ENCODE results near the gene MYH15. TPM values are rescaled to one million over a fixed set of nuclear protein-coding genes. Genes with fewer than 3 reads are reported as not detected.

MYH15 gene
- polyA plus RNA-seq, 4 donors = 0.27 to 0.48 (median 0.35) TPM; not detected in 1

- FAIRE-seq (no peak), DNase-seq (peak; percentile 33 to 69)
- Histone ChIP-seq H3K36me3 (ENCODE audit: control insufficient read depth in 3 of 3, insufficient read depth in 2 of 3, low read depth in 1 of 3, low read length in 3 of 3) (no peaks in the 10 kb centered on the region), H3K9me3 (ENCODE audit: control insufficient read depth in 2 of 2, insufficient read depth in 1 of 2, low read depth in 1 of 2, low read length in 1 of 2) (peaks cover 0 to 10% of the 10 kb centered on the region in 2 donors), H3K4me3 (ENCODE audit: low read depth in 1 of 3, low read length in 3 of 3) (no peak overlapping the region), H3K4me1 (ENCODE audit: control insufficient read depth in 3 of 3, insufficient read depth in 2 of 3, low read depth in 1 of 3, low read length in 2 of 3) (no peaks in the 10 kb centered on the region), H3K27ac (ENCODE audit: low read depth in 1 of 3, low read length in 2 of 3) (no peak overlapping the region), H3K27me3 (ENCODE audit: control insufficient read depth in 3 of 3, insufficient read depth in 3 of 3, low read length in 3 of 3) (no peaks in the 10 kb centered on the region)
- 8 to 39% (median 18%) methylated on average over 3 of the region's 3 CpGs for WGBS, 3 donors
Measured at GRCh38 chr3:108437439-108437838, 73.0 kb downstream of the MYH15 start.

- Histone ChIP-seq H3K36me3 (ENCODE audit: control insufficient read depth in 3 of 3, insufficient read depth in 2 of 3, low read depth in 1 of 3, low read length in 3 of 3) (no peaks in the 10 kb centered on the region), H3K4me1 (ENCODE audit: control insufficient read depth in 3 of 3, insufficient read depth in 2 of 3, low read depth in 1 of 3, low read length in 2 of 3) (no peaks in the 10 kb centered on the region), H3K27me3 (ENCODE audit: control insufficient read depth in 3 of 3, insufficient read depth in 3 of 3, low read length in 3 of 3) (no peaks in the 10 kb centered on the region), H3K27ac (ENCODE audit: low read depth in 1 of 3, low read length in 2 of 3) (no peak overlapping the region), H3K9me3 (ENCODE audit: control insufficient read depth in 2 of 2, insufficient read depth in 1 of 2, low read depth in 1 of 2, low read length in 1 of 2) (peaks cover 0 to 14% of the 10 kb centered on the region in 2 donors), H3K4me3 (ENCODE audit: low read depth in 1 of 3, low read length in 3 of 3) (no peak overlapping the region)
- no peak for FAIRE-seq
- no peak for DNase-seq
- 47 to 88% (median 86%) methylated on average over 1 of the region's 1 CpG for WGBS, 3 donors
Measured at GRCh38 chr3:108433928-108434327, 76.5 kb downstream of the MYH15 start.

DNA sequence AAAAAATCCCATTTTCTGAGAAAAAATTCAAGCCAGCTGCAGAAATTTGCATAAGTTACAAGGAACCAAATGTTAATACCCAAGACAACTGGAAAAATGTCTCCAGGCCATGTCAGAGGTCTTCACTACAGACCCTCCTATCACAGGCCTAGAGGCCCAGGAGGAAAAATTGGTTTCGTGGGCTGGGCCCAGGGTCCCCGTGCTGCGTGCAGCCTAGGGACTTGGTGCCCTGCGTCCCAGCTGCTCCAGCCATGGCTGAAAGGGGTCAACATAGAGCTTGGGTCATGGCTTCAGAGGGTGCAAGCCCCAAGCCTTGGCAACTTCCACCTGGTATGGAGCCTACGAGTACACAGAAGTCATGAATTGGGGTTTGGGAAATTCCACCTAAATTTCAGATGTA is 78.0 kb downstream of the MYH15 start:
- Histone ChIP-seq H3K27me3 (ENCODE audit: control insufficient read depth in 3 of 3, insufficient read depth in 3 of 3, low read length in 3 of 3) (no peaks in the 10 kb centered on the region), H3K4me3 (ENCODE audit: low read depth in 1 of 3, low read length in 3 of 3) (no peak overlapping the region), H3K9me3 (ENCODE audit: control insufficient read depth in 2 of 2, insufficient read depth in 1 of 2, low read depth in 1 of 2, low read length in 1 of 2) (peaks cover 0 to 14% of the 10 kb centered on the region in 2 donors), H3K27ac (ENCODE audit: low read depth in 1 of 3, low read length in 2 of 3) (no peak overlapping the region), H3K4me1 (ENCODE audit: control insufficient read depth in 3 of 3, insufficient read depth in 2 of 3, low read depth in 1 of 3, low read length in 2 of 3) (no peaks in the 10 kb centered on the region), H3K36me3 (ENCODE audit: control insufficient read depth in 3 of 3, insufficient read depth in 2 of 3, low read depth in 1 of 3, low read length in 3 of 3) (no peaks in the 10 kb centered on the region)
- DNase-seq (no peak), FAIRE-seq (no peak)
- WGBS, 3 donors = 76 to 87% (median 84%) methylated on average over 5 of the region's 5 CpGs

- FAIRE-seq (no peak), DNase-seq (no peak)
- H3K9me3 ChIP-seq (ENCODE audit: control insufficient read depth in 2 of 2, insufficient read depth in 1 of 2, low read depth in 1 of 2, low read length in 1 of 2) = peaks cover 0 to 14% of the 10 kb centered on the region in 2 donors
- H3K4me1 ChIP-seq (ENCODE audit: control insufficient read depth in 3 of 3, insufficient read depth in 2 of 3, low read depth in 1 of 3, low read length in 2 of 3) = peaks cover 0 to 7% (median 2%) of the 10 kb centered on the region in 3 donors
- no peak overlapping the region for H3K27ac ChIP-seq (ENCODE audit: low read depth in 1 of 3, low read length in 2 of 3)
- no peaks in the 10 kb centered on the region for H3K36me3 ChIP-seq (ENCODE audit: control insufficient read depth in 3 of 3, insufficient read depth in 2 of 3, low read depth in 1 of 3, low read length in 3 of 3)
- no peak overlapping the region for H3K4me3 ChIP-seq (ENCODE audit: low read depth in 1 of 3, low read length in 3 of 3)
- 84 to 96% (median 89%) methylated on average over 1 of the region's 1 CpG for WGBS, 3 donors
- H3K27me3 ChIP-seq (ENCODE audit: control insufficient read depth in 3 of 3, insufficient read depth in 3 of 3, low read length in 3 of 3) = no peaks in the 10 kb centered on the region
Measured at GRCh38 chr3:108430540-108430939, 79.9 kb downstream of the MYH15 start.

DNA sequence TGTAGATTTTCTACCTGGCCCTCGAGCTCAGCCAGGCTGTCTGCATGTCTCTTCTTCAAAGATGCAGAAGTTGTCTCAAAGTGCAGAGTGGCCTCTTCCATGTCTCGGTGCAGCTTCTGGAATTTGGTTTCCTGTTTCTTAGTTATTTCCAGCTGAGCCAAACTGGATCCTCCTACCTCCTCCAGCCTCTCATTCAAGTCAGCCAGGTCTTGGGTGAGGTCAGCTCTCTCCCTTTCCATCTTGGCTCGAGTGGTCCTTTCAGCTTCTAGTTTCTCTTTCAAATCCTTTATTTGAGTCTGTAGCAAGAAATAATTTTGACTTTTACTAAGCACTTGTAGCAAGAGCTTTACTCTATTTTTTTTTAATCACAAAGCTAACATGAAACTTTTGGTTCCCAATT is 81.8 kb downstream of the MYH15 start:
- H3K27me3 ChIP-seq (ENCODE audit: control insufficient read depth in 3 of 3, insufficient read depth in 3 of 3, low read length in 3 of 3) = no peaks in the 10 kb centered on the region
- no peak for FAIRE-seq
- 57 to 72% (median 72%) methylated on average over 3 of the region's 3 CpGs for WGBS, 3 donors

DNA sequence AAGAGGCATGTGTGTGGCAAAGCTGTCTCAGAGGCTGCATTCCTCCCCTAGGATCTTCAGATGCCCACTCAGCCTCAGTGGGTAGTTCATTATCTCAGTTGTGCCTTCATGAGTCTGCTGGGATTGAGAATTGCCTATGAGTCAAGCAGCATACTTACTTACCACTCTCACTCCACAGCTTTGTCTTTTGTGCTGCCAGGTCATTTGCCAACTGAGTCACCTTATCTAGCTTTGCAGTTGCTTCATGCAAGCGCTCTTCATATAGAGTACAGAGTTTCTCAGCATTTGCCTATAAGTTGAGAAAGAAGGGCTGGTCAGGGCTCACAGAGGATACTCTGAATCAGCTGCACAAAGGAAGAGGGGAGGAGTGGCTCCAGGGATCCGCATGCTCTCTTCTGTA is 89.5 kb downstream of the MYH15 start:
- no peak overlapping the region for H3K4me3 ChIP-seq (ENCODE audit: low read depth in 1 of 3, low read length in 3 of 3)
- 89 to 98% (median 95%) methylated on average over 2 of the region's 2 CpGs for WGBS, 3 donors
- no peak for FAIRE-seq
- no peak for DNase-seq
- H3K27ac ChIP-seq (ENCODE audit: low read depth in 1 of 3, low read length in 2 of 3) = no peak overlapping the region
- no peaks in the 10 kb centered on the region for H3K4me1 ChIP-seq (ENCODE audit: control insufficient read depth in 3 of 3, insufficient read depth in 2 of 3, low read depth in 1 of 3, low read length in 2 of 3)
- no peaks in the 10 kb centered on the region for H3K36me3 ChIP-seq (ENCODE audit: control insufficient read depth in 3 of 3, insufficient read depth in 2 of 3, low read depth in 1 of 3, low read length in 3 of 3)
- no peaks in the 10 kb centered on the region for H3K9me3 ChIP-seq (ENCODE audit: control insufficient read depth in 2 of 2, insufficient read depth in 1 of 2, low read depth in 1 of 2, low read length in 1 of 2)
- H3K27me3 ChIP-seq (ENCODE audit: control insufficient read depth in 3 of 3, insufficient read depth in 3 of 3, low read length in 3 of 3) = no peaks in the 10 kb centered on the region

More for the DNA sequence above, 81.8 kb downstream of the MYH15 start:
- no peak for DNase-seq
- peaks cover 0 to 7% (median 2%) of the 10 kb centered on the region in 3 donors for H3K4me1 ChIP-seq (ENCODE audit: control insufficient read depth in 3 of 3, insufficient read depth in 2 of 3, low read depth in 1 of 3, low read length in 2 of 3)
- H3K27ac ChIP-seq (ENCODE audit: low read depth in 1 of 3, low read length in 2 of 3) = no peak overlapping the region
- no peak overlapping the region for H3K4me3 ChIP-seq (ENCODE audit: low read depth in 1 of 3, low read length in 3 of 3)
- peaks cover 0 to 14% of the 10 kb centered on the region in 2 donors for H3K9me3 ChIP-seq (ENCODE audit: control insufficient read depth in 2 of 2, insufficient read depth in 1 of 2, low read depth in 1 of 2, low read length in 1 of 2)
- no peaks in the 10 kb centered on the region for H3K36me3 ChIP-seq (ENCODE audit: control insufficient read depth in 3 of 3, insufficient read depth in 2 of 3, low read depth in 1 of 3, low read length in 3 of 3)

GRCh38 chr3:108416111-108416869 is 94.1 kb downstream of the MYH15 start:
- no peak overlapping the region for H3K27ac ChIP-seq (ENCODE audit: low read depth in 1 of 3, low read length in 2 of 3)
- H3K4me3 ChIP-seq (ENCODE audit: low read depth in 1 of 3, low read length in 3 of 3) = no peak overlapping the region
- FAIRE-seq (no peak), DNase-seq (no peak)
- H3K27me3 ChIP-seq (ENCODE audit: control insufficient read depth in 3 of 3, insufficient read depth in 3 of 3, low read length in 3 of 3) = no peaks in the 10 kb centered on the region
- WGBS, 3 donors = 89 to 91% (median 89%) methylated on average over 4 of the region's 4 CpGs
- H3K4me1 ChIP-seq (ENCODE audit: control insufficient read depth in 3 of 3, insufficient read depth in 2 of 3, low read depth in 1 of 3, low read length in 2 of 3) = no peaks in the 10 kb centered on the region
- H3K9me3 ChIP-seq (ENCODE audit: control insufficient read depth in 2 of 2, insufficient read depth in 1 of 2, low read depth in 1 of 2, low read length in 1 of 2) = no peaks in the 10 kb centered on the region
- H3K36me3 ChIP-seq (ENCODE audit: control insufficient read depth in 3 of 3, insufficient read depth in 2 of 3, low read depth in 1 of 3, low read length in 3 of 3) = no peaks in the 10 kb centered on the region

DNA sequence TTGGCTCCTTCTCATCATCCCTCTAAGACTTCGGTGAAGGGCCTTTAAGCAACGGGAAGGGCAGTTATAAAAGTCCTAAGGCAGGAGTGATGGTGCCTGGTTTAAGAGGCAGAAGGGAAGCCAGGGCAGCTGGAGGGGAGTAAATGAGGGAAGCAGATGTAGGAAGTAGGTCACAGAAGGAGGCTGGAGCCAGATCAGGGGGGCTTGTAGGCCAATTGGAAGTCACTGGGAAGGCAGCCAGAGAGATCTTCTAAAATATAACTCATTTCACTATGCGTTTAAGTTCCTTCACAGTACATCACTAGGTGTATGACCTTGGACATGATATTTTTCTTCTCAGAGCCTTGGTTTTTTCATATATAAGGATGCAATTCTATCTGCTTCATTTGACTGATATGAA is 94.7 kb downstream of the MYH15 start:
- H3K27ac ChIP-seq (ENCODE audit: low read depth in 1 of 3, low read length in 2 of 3) = no peak overlapping the region
- no peaks in the 10 kb centered on the region for H3K27me3 ChIP-seq (ENCODE audit: control insufficient read depth in 3 of 3, insufficient read depth in 3 of 3, low read length in 3 of 3)
- no peaks in the 10 kb centered on the region for H3K4me1 ChIP-seq (ENCODE audit: control insufficient read depth in 3 of 3, insufficient read depth in 2 of 3, low read depth in 1 of 3, low read length in 2 of 3)
- H3K4me3 ChIP-seq (ENCODE audit: low read depth in 1 of 3, low read length in 3 of 3) = no peak overlapping the region
- H3K9me3 ChIP-seq (ENCODE audit: control insufficient read depth in 2 of 2, insufficient read depth in 1 of 2, low read depth in 1 of 2, low read length in 1 of 2) = peaks cover 0 to 2% of the 10 kb centered on the region in 2 donors
- 59 to 86% (median 82%) methylated on average over 3 of the region's 3 CpGs for WGBS, 3 donors
- no peak for FAIRE-seq
- H3K36me3 ChIP-seq (ENCODE audit: control insufficient read depth in 3 of 3, insufficient read depth in 2 of 3, low read depth in 1 of 3, low read length in 3 of 3) = no peaks in the 10 kb centered on the region
- no peak for DNase-seq

DNA sequence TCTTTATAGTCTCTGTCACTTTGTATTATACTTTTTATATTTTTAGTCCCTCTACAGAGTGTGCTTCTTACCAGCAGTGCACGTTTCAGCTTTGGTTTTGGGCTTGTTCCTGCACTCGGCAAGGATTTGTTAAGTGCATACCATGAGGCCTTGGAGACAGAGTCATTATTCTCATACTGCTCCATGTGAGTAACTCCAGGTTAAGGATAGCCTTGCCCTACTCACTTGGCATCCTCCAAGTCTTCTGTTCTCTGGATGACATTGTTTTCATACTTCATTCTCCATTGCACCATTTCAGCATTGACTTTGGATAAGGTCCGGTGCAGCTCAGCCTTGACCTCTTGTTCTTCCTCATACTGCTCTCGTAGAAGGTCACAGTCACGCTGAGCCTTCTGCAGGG is 96.4 kb downstream of the MYH15 start:
- WGBS, 3 donors = 83 to 91% (median 89%) methylated on average over 5 of the region's 5 CpGs
- Histone ChIP-seq H3K9me3 (ENCODE audit: control insufficient read depth in 2 of 2, insufficient read depth in 1 of 2, low read depth in 1 of 2, low read length in 1 of 2) (peaks cover 0 to 6% of the 10 kb centered on the region in 2 donors), H3K27ac (ENCODE audit: low read depth in 1 of 3, low read length in 2 of 3) (no peak overlapping the region), H3K36me3 (ENCODE audit: control insufficient read depth in 3 of 3, insufficient read depth in 2 of 3, low read depth in 1 of 3, low read length in 3 of 3) (no peaks in the 10 kb centered on the region), H3K27me3 (ENCODE audit: control insufficient read depth in 3 of 3, insufficient read depth in 3 of 3, low read length in 3 of 3) (no peaks in the 10 kb centered on the region), H3K4me3 (ENCODE audit: low read depth in 1 of 3, low read length in 3 of 3) (no peak overlapping the region), H3K4me1 (ENCODE audit: control insufficient read depth in 3 of 3, insufficient read depth in 2 of 3, low read depth in 1 of 3, low read length in 2 of 3) (peaks cover 0 to 5% (median 3%) of the 10 kb centered on the region in 3 donors)
- DNase-seq (no peak), FAIRE-seq (no peak)
